Calu3 (cell line): ENCODE data around the gene RGSL1. TPM values are rescaled to one million over a fixed set of nuclear protein-coding genes. Genes with fewer than 3 reads are reported as not detected.
"Not testable (repeated sequence)": the region's sequence is repeated elsewhere in the genome, so short reads cannot be mapped to it uniquely, and the experiment has no call there.

ENCODE experiments used
- BruUV-seq: library from RNA; stranded (reverse); fragments of 400-500 nt; replicated peaks from 2 replicates; lab custom pipeline; 2021; lab: Mats Ljungman, UMichigan
- CTCF ChIA-PET: fragments of 300-600 bp; sonication (Branson Sonifier 250); formaldehyde crosslinking; loops from one replicate; lab custom pipeline; 2022; ENCODE audit warnings: antibody characterized with exemption; lab: Charles Lee
- DNase-seq: peaks from one replicate; pipeline ENCODE4 v3.0.0; 2022
- H3K27ac Mint-ChIP-seq: one replicate; pipeline ENCODE4 v1.8.0; 2022; ENCODE audit warnings: mixed read lengths; ENCODE audit not compliant: unreplicated experiment
- H3K27me3 Mint-ChIP-seq: one replicate; pipeline ENCODE4 v1.8.0; 2022; ENCODE audit warnings: mixed read lengths; ENCODE audit not compliant: unreplicated experiment
- H3K36me3 Mint-ChIP-seq: one replicate; pipeline ENCODE4 v1.8.0; 2022; ENCODE audit warnings: mild to moderate bottlenecking, moderate library complexity, mixed read lengths; ENCODE audit not compliant: insufficient read depth, unreplicated experiment
- H3K4me1 Mint-ChIP-seq: one replicate; pipeline ENCODE4 v1.8.0; 2022; ENCODE audit warnings: mild to moderate bottlenecking, low read depth, mixed read lengths; ENCODE audit not compliant: unreplicated experiment
- H3K4me3 Mint-ChIP-seq: one replicate; pipeline ENCODE4 v1.8.0; 2022; ENCODE audit warnings: mild to moderate bottlenecking, low read depth, moderate library complexity, mixed read lengths; ENCODE audit not compliant: unreplicated experiment
- H3K9me3 Mint-ChIP-seq: one replicate; pipeline ENCODE4 v1.8.0; 2022; ENCODE audit warnings: low read depth, mixed read lengths; ENCODE audit not compliant: unreplicated experiment
- CTCF ChIP-seq: fragments of 200-600 bp; IDR thresholded peaks from one replicate; pipeline ENCODE4 v1.8.0; 2022; ENCODE audit warnings: antibody characterized with exemption; ENCODE audit not compliant: unreplicated experiment
- intact Hi-C: fragments of 100-400 bp; cut with micrococcal nuclease; formaldehyde crosslinking; loops from one replicate; pipeline ENCODE4 v1.10.0; 2022; ENCODE audit not compliant: unreplicated experiment
- total RNA-seq: library from RNA; stranded (reverse); gene quantifications from 2 replicates; pipeline ENCODE4 v1.2.3, GENCODE V29; 2022

The RGSL1 gene
- total RNA-seq, 1 experiment from 2014 or later = not detected

GRCh38 chr1:182520736-182521135, 70.8 kb downstream of the RGSL1 start:
- Mint-ChIP-seq H3K4me1 (no peaks in the 10 kb centered on the region), H3K9me3 (no peaks in the 10 kb centered on the region), H3K36me3 (no peaks in the 10 kb centered on the region), H3K4me3 (no peak overlapping the region), H3K27ac (no peak overlapping the region), H3K27me3 (peaks cover 35% of the 10 kb centered on the region)
- CTCF ChIA-PET = no interaction called here
- BruUV-seq = no TSS peak
- intact Hi-C loops = no loop called here
- DNase-seq = no peak
- no peak for TF ChIP-seq CTCF

GRCh38 chr1:182525342-182525741, 75.4 kb downstream of the RGSL1 start:
- Mint-ChIP-seq H3K4me1 (no peaks in the 10 kb centered on the region), H3K9me3 (no peaks in the 10 kb centered on the region), H3K27ac (no peak overlapping the region), H3K27me3 (peaks cover 36% of the 10 kb centered on the region), H3K4me3 (no peak overlapping the region), H3K36me3 (no peaks in the 10 kb centered on the region)
- BruUV-seq = no TSS peak
- CTCF ChIA-PET = no interaction called here
- DNase-seq = no peak
- intact Hi-C loops = no loop called here
- no peak for TF ChIP-seq CTCF

- Mint-ChIP-seq H3K9me3 (no peaks in the 10 kb centered on the region), H3K27ac (no peak overlapping the region), H3K36me3 (no peaks in the 10 kb centered on the region), H3K4me1 (no peaks in the 10 kb centered on the region), H3K4me3 (no peak overlapping the region), H3K27me3 (peaks cover 60% of the 10 kb centered on the region)
- intact Hi-C loops = no loop called here
- no peak for DNase-seq
- no peak for TF ChIP-seq CTCF
- no TSS peak for BruUV-seq
- CTCF ChIA-PET = no interaction called here
Measured at GRCh38 chr1:182527680-182528079, 77.7 kb downstream of the RGSL1 start.

GRCh38 chr1:182528206-182528605, 78.3 kb downstream of the RGSL1 start:
- CTCF ChIA-PET, H3K4me3 Mint-ChIP-seq, H3K36me3 Mint-ChIP-seq, BruUV-seq, H3K4me1 Mint-ChIP-seq, H3K9me3 Mint-ChIP-seq, H3K27ac Mint-ChIP-seq, DNase-seq, intact Hi-C loops: not testable (repeated sequence)
- H3K27me3 Mint-ChIP-seq = peaks cover 63% of the 10 kb centered on the region

- Mint-ChIP-seq H3K27ac (no peak overlapping the region), H3K4me1 (no peaks in the 10 kb centered on the region), H3K4me3 (no peak overlapping the region), H3K36me3 (no peaks in the 10 kb centered on the region), H3K27me3 (peaks cover 84% of the 10 kb centered on the region), H3K9me3 (no peaks in the 10 kb centered on the region)
- CTCF ChIA-PET = no interaction called here
- TF ChIP-seq CTCF = no peak
- no peak for DNase-seq
- intact Hi-C loops = no loop called here
- BruUV-seq = no TSS peak
Measured at GRCh38 chr1:182533896-182534295, 84.0 kb downstream of the RGSL1 start.
